Measurements from ENCODE around the gene CHST1. TPM values are rescaled to one million over a fixed set of nuclear protein-coding genes. Genes with fewer than 3 reads are reported as not detected.

The CHST1 gene
- total RNA-seq, 1 donor from 2014 or later = 2.6 TPM

DNA sequence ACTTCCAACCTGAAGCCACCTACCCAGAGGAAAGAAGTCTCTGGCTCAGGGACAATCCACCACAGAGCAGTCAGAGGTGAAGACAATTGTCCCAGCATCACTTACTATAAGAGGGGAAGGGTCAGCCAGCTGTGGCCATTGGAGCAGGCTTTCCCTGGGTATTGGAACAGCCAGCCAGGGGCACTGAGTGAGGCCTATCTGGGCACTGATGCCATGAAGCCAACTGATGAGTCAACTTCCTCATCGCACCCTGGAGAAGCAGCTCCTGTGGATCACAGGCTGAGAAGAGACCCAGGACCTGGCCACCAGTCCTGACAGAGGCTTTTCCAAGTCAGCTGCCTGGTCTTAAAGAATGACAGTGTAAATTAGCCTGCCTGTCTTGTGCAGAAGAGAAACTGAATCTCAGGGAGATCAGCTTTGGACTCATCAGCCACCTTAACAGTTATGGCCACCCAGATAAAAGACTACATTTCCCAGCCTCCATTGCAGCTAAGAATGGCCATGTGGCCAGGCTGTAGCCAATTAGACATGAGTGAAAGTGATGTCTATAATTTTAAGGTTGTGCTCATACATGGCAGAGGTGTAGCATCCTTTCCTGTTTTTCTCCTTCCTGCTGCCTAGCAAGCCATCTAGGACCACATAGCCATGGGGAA is 19.0 kb downstream of the CHST1 start:
- Mint-ChIP-seq H3K36me3 (ENCODE audit: low read depth, unreplicated experiment) (peaks cover 1% of the 10 kb centered on the region), H3K9me3 (ENCODE audit: unreplicated experiment) (no peaks in the 10 kb centered on the region), H3K4me3 (ENCODE audit: unreplicated experiment) (no peak overlapping the region), H3K4me1 (ENCODE audit: low read depth, unreplicated experiment) (no peaks in the 10 kb centered on the region), H3K27me3 (ENCODE audit: low read depth, unreplicated experiment) (peaks cover 53% of the 10 kb centered on the region), H3K27ac (ENCODE audit: unreplicated experiment) (no peak overlapping the region)
- no peak overlapping the region for H2AFZ ChIP-seq (ENCODE audit: low read depth, low read length)
- H3K4me1 ChIP-seq (ENCODE audit: insufficient read depth, low read length) = no peaks in the 10 kb centered on the region
- H3K27me3 ChIP-seq (ENCODE audit: insufficient read depth, low read length) = no peaks in the 10 kb centered on the region
- H4K20me1 ChIP-seq (ENCODE audit: insufficient read depth, low read length) = no peaks in the 10 kb centered on the region
- H3K9me3 ChIP-seq (ENCODE audit: insufficient read depth, low read depth, low read length) = no peaks in the 10 kb centered on the region
- H3K79me2 ChIP-seq (ENCODE audit: insufficient read depth, low read length) = no peaks in the 10 kb centered on the region
- no peak overlapping the region for H3K9ac ChIP-seq (ENCODE audit: low read length)
- TF ChIP-seq, protein P1, sequence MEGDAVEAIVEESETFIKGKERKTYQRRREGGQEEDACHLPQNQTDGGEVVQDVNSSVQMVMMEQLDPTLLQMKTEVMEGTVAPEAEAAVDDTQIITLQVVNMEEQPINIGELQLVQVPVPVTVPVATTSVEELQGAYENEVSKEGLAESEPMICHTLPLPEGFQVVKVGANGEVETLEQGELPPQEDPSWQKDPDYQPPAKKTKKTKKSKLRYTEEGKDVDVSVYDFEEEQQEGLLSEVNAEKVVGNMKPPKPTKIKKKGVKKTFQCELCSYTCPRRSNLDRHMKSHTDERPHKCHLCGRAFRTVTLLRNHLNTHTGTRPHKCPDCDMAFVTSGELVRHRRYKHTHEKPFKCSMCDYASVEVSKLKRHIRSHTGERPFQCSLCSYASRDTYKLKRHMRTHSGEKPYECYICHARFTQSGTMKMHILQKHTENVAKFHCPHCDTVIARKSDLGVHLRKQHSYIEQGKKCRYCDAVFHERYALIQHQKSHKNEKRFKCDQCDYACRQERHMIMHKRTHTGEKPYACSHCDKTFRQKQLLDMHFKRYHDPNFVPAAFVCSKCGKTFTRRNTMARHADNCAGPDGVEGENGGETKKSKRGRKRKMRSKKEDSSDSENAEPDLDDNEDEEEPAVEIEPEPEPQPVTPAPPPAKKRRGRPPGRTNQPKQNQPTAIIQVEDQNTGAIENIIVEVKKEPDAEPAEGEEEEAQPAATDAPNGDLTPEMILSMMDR (IDR thresholded peaks at IDR 0.05; ENCODE audit: insufficient read depth, low read depth, low read length) = no peak
- TF ChIP-seq EZH2 (IDR thresholded peaks at IDR 0.05; ENCODE audit: insufficient read depth, low read length) = no peak
- no peak overlapping the region for H3K27ac ChIP-seq (ENCODE audit: low read depth, low read length)
- DNase-seq (ENCODE audit: low read depth) = no peak
- no peak overlapping the region for H3K4me2 ChIP-seq (ENCODE audit: low read length)
- H3K4me3 ChIP-seq (ENCODE audit: insufficient read depth, low read depth, low read length) = no peak overlapping the region
- FAIRE-seq = peak; percentile 9
- H3K36me3 ChIP-seq (ENCODE audit: insufficient read depth, low read length) = no peaks in the 10 kb centered on the region

DNA sequence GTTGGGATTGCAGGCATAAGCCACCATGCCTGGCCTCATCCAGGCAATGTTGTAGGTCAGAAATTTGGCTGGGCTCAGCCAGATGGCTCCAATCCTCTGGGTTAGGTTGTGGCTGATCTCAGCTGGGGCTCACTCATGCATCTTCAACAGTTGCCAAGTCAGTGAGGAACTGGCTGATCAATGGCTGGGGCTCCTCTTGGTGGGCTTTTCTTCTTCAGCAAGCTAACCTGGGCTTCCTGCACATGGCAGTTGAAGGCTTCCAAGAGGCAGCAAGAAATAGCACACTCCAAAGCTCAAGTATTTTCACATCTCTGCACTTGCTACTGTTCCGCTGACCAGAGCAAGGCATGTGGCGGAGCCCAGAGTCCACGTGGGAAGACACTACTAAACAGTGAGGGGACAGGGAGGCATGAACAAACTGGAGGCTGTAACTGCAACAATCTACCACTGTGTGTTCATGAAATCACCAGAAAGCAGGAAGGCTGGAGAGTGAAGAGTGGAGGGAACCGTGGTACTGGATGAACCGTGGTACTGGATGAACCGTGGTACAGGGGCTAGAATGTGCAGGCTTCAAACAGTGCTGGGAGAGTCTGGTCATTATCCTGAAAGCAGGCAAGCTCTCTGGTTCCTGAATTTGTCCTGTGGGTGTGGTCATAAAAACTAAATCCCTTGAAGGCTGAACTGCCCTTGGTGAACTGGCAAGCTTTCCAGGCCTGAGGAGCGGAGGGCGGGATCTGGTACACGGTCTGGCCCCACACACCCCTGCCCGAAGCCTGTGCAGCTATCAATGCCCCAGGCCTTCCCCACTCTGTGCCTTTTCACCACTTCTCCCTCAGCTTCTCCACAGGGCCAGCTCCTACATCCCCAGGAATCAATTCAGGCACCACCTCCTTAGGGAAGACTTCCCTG is 20.2 kb downstream of the CHST1 start:
- Histone ChIP-seq H2AFZ (ENCODE audit: low read depth, low read length) (no peak overlapping the region), H3K9me3 (ENCODE audit: insufficient read depth, low read depth, low read length) (no peaks in the 10 kb centered on the region), H3K4me3 (ENCODE audit: insufficient read depth, low read depth, low read length) (no peak overlapping the region), H3K4me2 (ENCODE audit: low read length) (no peak overlapping the region), H3K9ac (ENCODE audit: low read length) (no peak overlapping the region), H4K20me1 (ENCODE audit: insufficient read depth, low read length) (no peaks in the 10 kb centered on the region), H3K27ac (ENCODE audit: low read depth, low read length) (no peak overlapping the region), H3K27me3 (ENCODE audit: insufficient read depth, low read length) (no peaks in the 10 kb centered on the region), H3K36me3 (ENCODE audit: insufficient read depth, low read length) (no peaks in the 10 kb centered on the region), H3K79me2 (ENCODE audit: insufficient read depth, low read length) (no peaks in the 10 kb centered on the region), H3K4me1 (ENCODE audit: insufficient read depth, low read length) (no peaks in the 10 kb centered on the region)
- no peak overlapping the region for H3K27ac Mint-ChIP-seq (ENCODE audit: unreplicated experiment)
- H3K4me1 Mint-ChIP-seq (ENCODE audit: low read depth, unreplicated experiment) = no peaks in the 10 kb centered on the region
- DNase-seq (ENCODE audit: low read depth) = no peak
- no peak for TF ChIP-seq EZH2 (IDR thresholded peaks at IDR 0.05; ENCODE audit: insufficient read depth, low read length)
- TF ChIP-seq, protein P1 (IDR thresholded peaks at IDR 0.05; ENCODE audit: insufficient read depth, low read depth, low read length) = no peak
- peaks cover under 1% of the 10 kb centered on the region for H3K9me3 Mint-ChIP-seq (ENCODE audit: unreplicated experiment)
- peaks cover 47% of the 10 kb centered on the region for H3K27me3 Mint-ChIP-seq (ENCODE audit: low read depth, unreplicated experiment)
- FAIRE-seq = no peak
- H3K36me3 Mint-ChIP-seq (ENCODE audit: low read depth, unreplicated experiment) = peaks cover 1% of the 10 kb centered on the region
- no peak overlapping the region for H3K4me3 Mint-ChIP-seq (ENCODE audit: unreplicated experiment)

Measured in astrocyte (in vitro differentiated cells and primary cell).